Skin epidermis (tissue), 12 donors: ENCODE measurements around the gene ZFPM1.
"Not testable (repeated sequence)": the region's sequence is repeated elsewhere in the genome, so short reads cannot be mapped to it uniquely, and the experiment has no call there.

ENCODE experiments used
- H3K27ac ChIP-seq, 21 experiments: fragments of 200-600 bp; sonication (generic) in 11 of 21; one replicate each; pipeline ENCODE4 v1.5.0; 2020; ENCODE audit warnings: mild to moderate bottlenecking in 3 of 21, inconsistent platforms in 2 of 21, moderate library complexity in 2 of 21
- H3K4me3 ChIP-seq, 7 experiments: fragments of 200-600 bp; sonication (generic) in 2 of 7; one replicate each; pipeline ENCODE4 v1.5.0; 2020; ENCODE audit warnings: inconsistent platforms in 2 of 7, mild to moderate bottlenecking in 2 of 7, moderate library complexity in 1 of 7

Gene ZFPM1

DNA sequence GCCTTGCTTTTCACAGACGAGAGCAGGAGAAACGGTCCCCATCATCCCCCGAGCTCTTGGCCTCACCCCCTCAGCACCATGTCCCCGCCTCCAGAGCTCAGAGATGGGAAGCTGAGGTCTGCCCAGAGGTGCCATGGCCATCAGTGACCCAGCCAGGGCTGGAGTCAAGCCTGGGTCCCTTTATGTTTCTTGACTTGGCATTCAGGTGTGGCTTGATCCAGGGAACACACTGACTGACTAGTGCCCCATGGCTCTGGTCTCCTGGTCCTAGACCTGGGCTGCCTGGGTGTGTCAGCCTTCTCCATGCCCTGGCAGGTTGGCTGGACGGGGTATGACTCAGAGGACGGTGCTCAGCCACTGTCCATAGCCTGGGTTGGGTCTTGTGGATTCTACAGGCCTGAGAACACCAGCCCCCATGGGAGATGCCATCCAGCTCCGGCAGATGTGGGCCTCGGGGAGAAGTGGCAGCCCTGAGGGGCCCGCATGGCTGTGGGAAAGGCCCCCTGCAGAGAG lies 54.2 kb downstream of the ZFPM1 start:
- no peak overlapping the region for H3K27ac ChIP-seq

DNA sequence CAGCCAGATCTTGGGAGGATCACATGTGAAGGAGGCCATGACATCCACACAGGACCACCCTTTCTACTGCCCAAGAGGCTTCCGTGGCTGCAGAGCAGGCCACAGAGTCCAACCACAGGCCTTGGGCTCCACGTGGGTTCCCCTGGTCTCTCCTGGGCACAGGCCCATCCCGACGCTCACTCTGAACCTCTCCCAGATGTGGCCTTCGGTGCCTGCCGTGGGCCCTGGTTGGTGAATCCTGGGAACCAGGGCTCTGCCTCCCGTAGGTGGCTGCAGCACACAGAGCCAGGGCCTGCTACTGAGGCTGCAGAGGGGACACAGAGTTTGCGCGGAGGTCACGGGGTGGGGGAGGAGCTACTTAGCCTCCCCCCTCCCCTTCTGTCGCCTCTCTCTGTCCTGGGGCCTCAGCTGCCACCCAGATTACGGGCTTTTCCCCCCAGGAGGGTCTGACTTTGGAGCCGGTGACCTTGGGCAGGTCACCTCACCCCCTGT lies 55.3 kb downstream of the ZFPM1 start:
- Histone ChIP-seq H3K27ac (no peak overlapping the region), H3K4me3 (no peak overlapping the region)

More for the DNA sequence above, 54.2 kb downstream of the ZFPM1 start:
- H3K4me3 ChIP-seq: no peak overlapping the region

DNA sequence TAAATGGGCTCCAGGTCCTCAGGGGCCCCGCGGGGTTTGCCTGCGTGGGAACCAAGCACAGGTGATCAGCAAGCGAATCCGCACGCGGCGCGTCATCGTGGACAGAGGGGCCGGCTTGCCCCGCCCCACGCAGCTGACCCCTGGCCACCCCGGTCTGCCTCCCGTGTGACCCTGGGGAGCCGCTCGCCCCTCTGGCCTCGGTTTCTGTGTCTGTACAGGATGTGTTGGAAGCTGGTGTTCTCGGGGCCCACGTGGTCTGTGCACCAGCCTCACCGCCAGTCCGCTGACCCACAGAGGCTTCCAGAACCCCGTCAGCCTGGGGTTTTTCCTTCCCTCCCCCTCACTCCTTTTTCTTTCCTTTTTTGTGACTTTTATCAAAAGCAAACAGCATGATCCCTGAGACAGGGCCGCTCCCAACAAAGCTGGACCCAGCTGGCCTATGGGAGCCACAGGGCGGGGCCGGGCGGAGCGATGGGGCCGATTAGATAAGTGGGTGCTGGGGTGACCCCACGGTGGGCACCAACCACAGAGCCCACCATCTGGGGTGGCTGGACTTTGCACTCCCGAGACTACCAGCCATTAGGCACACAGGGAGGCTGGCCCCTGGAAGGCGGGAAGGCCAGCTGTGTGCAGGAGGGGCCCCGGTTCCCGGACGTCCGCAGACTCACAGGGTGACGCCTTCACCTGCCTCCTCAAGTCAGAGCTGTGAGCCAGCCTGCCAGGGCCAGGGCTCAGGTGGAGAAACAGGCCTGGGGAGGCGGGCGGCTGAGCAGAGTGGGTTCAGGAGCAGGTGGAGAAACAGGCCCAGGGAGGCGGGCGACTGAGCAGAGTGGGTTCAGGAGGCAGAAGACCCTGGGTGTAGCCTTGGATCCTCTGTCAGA lies 56.0 kb downstream of the ZFPM1 start:
- Histone ChIP-seq H3K4me3 (peak overlapping the region in 1 of 7 experiments; percentile 12), H3K27ac (peak overlapping the region in 4 of 21 experiments; percentile 14 to 52 (median 44))

DNA sequence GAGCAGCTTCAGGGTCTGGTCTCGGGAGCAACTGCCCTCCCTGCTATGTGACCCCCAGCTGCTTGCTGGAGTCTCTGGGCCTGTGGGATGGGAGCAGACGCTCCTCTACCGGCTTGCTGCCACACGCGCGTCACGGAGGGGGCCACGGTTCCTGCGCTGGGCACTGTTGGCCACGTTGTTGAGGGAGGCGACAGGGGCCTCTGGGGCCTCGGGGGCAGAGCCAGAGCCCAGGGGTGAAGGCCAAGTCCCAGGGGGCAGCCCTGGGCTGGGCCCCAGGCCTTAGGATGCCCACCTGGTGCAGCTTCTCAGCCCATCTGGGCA lies 56.6 kb downstream of the ZFPM1 start:
- peak overlapping the region in 4 of 21 experiments; percentile 14 to 52 (median 44) for H3K27ac ChIP-seq
- no peak overlapping the region for H3K4me3 ChIP-seq

DNA sequence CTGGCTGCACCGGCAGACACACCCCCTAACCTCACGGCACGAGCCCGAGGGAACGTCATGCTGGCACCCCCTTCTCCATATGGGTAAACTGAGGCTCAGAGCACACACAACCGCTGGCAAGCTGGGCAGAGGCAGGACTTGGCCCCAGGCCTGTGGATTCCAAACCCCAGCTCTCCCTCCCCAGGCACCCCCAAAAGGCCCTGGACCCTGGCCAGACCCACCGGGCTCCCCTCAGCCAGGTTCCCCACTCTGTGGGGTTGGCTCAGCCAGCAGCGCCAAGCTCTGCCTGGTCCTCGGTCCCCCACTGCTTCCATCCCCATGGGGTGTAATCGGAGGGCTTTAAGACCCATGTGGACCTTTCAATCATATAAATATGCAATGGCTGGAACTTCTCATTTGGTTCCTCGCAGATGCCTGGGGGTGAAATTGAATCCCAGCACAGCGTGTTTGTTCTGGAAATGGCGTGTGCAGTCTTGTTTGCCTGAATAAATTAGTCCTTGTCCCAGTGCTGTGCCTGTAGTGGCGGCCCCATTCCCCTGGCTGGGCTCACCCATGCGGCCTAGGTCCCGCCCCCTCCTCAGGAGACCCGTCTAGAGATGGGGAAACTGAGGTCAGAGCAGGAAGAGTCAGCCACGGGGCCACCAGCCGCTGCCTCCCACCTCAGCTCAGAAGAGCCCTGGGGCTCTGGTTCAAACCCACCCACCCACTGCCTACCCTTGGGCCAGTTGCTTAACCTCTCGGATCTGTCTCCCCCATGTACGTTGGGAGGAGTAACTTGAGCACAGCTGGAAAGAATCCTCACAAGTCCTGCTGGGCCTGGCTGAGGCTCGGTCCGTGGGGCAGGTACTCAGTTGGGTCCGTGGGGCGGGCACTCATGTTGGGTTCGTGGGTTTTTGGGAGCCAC lies 57.3 kb downstream of the ZFPM1 start:
- Histone ChIP-seq H3K4me3 (no peak overlapping the region), H3K27ac (peak overlapping the region in 2 of 21 experiments; percentile 14 to 52)

DNA sequence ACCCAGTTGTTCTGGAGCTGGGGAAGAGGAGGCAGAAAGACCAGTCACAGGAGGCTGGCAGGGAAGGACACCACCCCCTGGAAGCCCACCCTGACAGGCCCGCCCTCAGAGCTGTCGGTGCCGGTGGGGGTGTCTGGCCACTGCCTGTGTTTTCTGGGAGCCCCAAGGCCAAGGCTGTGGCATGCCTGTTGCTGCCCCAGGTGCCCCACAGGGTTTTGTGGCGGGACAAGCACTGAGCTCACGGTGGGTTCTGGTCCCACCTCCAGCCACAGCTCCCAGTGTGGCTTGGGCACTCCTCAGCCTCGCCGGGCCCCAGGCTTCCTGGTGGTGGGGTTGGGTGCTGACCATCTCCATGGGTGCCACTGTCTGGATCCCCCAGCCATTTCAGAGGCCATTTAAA lies 58.0 kb downstream of the ZFPM1 start:
- H3K4me3 ChIP-seq: no peak overlapping the region
- H3K27ac ChIP-seq: no peak overlapping the region

DNA sequence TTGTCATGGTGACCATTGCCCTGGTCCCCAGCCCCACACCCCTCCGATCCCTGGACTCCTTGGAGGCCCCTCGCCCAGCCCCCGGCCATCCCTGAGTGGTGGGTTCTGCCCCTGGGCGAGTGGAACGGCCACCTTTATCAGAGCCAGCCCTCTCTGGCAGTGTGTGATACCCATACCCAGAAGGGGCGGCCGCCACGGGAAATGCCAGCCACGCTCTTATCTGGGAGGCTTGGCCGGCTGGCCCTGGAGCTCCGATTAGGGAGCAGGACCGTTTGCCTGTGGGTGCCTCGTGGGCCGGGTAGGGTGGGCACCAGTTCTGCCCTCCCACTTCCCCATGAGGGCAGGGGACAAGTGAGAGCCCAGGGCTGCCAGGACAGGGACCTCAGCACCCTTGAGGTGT lies 58.8 kb downstream of the ZFPM1 start:
- Histone ChIP-seq H3K27ac (no peak overlapping the region), H3K4me3 (no peak overlapping the region)

DNA sequence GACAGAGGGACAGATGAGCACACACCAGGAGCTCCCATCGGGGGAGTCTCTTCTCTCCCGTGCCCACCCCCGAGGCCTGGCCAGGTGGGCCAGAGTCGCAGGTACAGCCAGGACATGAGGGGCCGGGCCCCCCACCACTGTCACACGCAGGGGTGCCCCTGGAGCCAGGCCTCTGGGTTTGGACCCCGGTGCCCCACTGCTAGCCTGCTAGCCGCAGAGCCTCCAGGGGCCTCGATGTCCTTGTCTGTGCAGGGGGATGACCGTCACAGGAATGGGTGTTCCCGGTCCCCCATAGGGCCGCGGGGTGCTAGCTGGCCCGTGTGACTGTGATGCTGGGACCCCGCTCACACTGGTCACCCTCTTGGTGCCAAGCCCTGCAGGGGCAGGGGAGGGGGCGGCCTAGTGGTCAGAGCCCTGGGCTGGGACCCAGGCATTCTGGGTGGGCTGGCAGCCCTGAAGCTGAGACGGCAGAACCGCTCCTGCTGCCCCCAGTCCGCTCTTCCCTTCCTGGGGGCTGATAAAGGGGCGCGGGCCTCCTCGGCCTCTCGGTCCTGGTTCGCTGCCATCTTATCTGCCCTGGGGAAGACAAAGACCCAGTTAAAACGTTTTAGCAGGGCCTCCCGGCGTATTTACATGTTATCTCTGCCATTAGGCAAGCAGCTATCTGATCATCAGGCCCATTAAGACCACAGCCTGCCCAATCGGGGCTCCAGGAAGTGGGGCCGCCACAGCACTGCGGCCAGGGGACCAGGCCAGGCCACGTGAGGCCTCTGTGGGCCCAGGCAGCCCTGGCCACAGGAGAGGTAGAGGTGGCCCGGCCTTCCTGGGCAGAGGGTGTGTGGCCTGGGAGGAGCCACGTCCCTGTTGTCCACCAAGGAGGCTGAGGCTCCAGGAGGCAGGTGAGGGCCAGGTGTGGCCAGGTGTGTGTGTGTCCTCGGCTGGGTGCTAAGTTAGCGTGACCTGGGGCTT lies 59.9 kb downstream of the ZFPM1 start:
- H3K27ac ChIP-seq: no peak overlapping the region
- no peak overlapping the region for H3K4me3 ChIP-seq

DNA sequence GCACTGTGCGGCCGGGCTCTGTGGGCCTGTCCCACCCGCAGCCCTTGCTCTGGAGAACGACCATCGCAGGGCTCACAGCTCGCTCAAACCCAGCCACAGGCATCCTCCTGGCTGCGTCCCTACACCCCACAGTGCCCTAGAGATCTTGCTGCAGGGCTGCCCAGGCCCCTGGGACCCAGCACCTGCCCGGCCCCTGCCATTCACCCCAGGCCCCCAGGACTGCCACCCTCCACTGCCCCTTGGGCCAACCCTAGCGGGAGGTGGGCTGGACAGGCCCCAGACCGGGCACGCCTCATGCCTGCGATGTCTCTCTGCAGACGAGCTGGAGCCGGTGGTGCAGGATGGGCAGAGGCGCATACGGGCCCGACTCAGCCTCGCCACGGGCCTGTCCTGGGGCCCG lies 61.0 kb downstream of the ZFPM1 start:
- no peak overlapping the region for H3K4me3 ChIP-seq
- H3K27ac ChIP-seq: no peak overlapping the region

DNA sequence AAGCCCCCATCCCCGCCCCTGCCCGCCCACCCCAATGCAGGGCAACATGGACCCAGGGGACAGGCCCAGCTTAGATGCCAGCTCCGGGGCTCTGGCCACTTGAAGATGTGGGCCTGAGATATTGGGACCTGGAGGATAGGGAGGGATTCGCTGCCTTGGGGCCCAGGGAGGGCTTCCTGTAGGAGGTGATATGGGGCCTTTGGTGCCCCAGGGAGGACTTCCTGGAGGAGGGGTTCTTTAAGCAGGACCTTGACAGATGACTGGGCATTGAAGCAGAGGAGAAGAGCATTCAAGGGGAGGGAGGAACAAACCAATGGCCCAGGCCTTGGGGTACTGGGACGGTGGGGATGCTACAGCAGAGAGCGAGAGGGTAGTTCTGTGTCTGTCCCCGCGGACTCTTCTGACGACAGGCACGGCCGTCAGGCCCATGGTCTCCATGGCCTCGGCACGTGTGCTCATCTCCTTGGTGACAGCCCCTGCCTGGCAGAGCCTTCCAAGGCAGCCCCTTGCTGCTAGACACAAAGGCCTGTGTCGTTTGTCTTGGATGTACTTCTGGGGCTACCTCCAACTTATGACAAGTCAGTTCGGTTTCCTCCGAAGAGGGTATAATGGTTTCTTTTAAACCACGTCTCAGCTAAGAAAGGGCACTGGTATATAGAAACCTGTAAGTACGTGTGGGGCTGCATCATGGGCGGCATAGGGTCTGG lies 61.6 kb downstream of the ZFPM1 start:
- H3K27ac ChIP-seq: no peak overlapping the region
- H3K4me3 ChIP-seq: no peak overlapping the region

DNA sequence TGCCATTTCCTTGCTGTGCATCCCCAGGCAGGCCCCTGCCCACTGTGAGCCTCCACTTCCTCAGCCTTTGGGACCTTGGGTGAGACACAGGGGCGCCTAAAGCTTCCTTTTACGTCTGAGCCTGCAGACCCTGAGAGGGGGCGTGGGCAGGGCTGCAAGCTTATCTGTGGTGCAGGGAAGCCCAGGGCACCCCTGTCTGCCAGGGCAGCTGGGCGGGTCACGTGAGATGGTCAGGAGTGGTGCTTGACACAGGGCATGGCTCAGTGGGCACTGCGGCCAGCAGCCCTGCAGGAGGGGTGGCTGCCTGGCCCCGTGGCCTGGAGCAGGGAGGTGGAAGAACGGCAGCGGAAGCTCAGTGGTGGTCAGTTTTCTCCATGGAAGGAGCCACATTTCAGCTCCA lies 62.3 kb downstream of the ZFPM1 start:
- Histone ChIP-seq H3K4me3 (no peak overlapping the region), H3K27ac (no peak overlapping the region)

DNA sequence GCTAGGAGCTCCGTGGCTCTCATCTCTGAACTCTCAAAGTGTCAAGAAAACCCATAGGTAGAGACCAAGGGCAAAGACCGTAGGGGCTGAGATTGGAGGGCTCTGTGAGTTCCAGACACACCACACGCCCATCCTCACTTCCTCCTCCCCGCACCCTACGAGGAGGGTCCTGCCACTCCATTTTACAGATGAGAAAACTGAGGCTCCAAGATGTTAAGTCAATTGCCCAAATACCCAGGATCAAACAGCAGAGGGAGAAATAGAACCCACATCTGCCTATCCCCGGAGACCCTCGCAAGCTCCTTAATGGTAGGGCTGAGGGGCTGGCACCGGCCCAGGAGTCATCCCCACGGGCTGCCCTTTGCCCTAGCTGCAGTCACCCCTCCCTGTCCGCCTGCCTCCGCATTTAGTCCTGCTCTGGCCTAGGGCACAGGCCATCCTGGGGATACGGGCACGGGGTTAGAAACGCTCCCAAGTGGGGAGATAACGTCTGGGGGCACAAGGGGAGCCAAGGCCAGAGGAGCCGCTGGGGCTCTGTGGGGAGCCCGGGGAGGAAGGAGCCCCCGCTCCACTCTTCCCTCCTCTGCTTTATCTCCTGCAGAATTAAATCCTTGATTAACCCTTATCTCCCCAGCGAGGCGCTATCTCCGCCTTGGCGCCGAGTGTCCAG lies 63.0 kb downstream of the ZFPM1 start:
- Histone ChIP-seq H3K4me3 (no peak overlapping the region), H3K27ac (no peak overlapping the region)

DNA sequence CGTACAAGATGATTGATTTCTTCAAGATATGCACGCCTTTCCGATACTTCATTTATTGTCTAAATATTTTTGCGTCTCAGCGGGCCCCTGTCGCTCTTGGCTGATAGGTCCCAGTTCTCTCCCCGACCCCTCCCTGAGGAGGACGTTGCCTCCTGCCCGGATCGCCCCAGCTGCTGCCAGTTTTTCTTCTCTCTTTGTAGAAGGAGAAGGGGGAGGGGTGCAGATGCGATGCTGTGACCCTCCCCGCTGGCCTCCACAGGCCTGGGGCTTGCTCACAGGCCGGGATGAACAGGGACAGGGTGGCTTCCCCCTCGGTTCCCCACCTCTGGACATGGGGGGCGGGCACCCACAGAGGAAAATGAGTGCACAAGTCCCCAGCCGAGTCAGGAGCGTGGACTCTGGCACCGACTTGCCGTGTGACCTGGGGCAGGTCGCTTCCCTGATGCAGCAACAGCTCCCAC lies 63.6 kb downstream of the ZFPM1 start:
- no peak overlapping the region for H3K4me3 ChIP-seq
- no peak overlapping the region for H3K27ac ChIP-seq

DNA sequence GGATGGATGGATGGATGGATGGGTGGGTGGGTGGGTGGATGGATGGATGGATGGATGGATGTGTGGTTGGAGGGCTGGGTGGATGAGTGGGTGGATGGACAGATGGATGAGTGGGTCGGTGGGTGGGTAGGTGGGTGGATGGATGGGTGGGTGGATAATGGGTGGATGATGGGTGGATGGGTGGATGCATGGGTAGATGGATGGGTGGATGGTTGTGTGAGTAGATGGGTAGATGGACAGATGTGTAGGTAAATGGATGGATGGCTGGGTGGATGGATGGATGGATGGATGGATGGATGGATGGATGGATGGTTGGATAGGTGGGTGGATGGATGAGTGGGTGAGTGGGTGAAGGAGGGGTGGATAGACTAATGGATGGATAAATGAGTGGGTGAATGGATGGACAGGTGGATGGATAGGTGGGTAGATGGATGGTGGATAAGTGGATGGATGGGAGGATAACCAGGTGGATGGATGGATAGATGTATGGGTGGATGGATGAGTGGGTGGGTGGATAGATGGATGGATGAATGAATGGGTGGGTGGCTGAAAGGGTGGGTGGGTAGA lies 64.2 kb downstream of the ZFPM1 start:
- H3K27ac ChIP-seq, H3K4me3 ChIP-seq: not testable (repeated sequence)

DNA sequence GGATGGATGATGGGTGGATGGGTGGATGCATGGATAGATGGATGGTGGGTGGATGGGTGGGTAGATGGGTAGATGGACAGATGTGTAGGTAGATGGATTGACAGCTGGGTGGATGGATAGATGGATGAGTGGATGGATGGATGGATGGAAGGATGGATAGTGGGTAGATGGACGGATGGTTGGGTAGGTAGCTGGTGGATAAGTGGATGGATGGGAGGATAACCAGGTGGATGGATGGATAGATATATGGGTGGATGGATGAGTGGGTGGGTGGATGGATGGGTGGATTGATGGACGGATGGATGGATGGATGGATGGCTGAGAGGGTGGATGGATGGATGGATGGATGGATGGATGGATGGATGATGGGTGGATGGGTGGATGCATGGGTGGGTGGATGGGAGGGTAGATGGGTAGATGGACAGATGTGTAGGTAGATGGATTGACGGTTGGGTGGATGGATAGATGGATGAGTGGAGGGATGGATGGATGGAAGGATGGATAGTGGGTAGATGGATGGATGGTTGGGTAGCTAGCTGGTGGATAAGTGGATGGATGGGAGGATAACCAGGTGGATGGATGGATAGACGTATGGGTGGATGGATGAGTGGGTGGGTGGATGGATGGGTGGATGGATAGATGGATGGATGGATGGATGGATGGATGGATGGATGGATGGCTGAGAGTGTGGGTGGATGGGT lies 65.5 kb downstream of the ZFPM1 start:
- not testable (repeated sequence) for H3K4me3 ChIP-seq, H3K27ac ChIP-seq

DNA sequence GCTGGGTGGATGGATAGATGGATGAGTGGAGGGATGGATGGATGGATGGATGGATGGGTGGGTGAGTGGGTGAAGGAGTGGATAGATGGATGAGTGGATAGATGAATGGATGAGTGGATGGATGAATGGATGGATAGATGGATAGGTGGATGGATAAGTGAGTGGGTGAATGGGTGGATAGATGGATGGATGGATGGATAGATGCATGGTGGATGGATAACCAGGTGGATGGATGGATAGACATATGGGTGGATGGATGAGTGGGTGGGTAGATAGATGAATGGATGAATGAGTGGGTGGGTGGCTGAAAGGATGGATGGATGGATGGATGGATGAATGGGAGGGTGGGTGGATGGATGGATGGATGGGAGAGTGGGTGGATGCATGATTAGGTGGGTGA lies 66.2 kb downstream of the ZFPM1 start:
- Histone ChIP-seq H3K4me3 (no peak overlapping the region), H3K27ac (no peak overlapping the region)

DNA sequence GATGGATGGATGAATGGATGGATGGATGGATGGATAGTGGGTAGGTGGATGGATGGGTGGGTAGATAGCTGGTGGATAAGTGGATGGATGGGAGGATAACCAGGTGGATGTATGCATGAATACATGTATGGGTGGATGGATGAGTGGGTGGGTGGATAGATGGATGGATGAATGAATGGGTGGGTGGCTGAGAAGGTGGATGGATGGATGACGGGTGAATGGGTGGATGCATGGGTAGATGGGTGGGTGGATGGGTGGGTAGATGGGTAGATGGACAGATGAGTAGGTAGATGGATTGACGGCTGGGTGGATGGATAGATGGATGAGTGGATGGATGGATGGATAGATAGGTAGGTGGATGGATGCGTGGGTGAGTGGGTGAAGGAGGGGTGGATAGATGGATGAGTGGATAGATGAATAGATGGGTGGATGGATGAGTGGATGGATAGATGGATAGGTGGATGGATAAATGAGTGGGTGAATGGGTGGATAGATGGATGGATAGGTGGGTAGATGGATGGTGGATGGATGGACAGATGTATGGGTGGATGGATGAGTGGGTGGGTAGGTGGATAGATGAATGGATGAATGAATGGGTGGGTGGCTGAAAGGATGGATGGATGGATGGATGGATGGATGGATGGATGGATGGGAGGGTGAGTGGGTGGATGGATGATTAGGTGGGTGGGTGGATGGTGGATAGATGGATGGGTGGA lies 67.0 kb downstream of the ZFPM1 start:
- Histone ChIP-seq H3K4me3 (no peak overlapping the region), H3K27ac (no peak overlapping the region)
